Suppressor macrophage (primary cell): Measurements from ENCODE around the gene PRAC1.

Experiments
- DNase-seq, 4 experiments: peaks; one replicate each; pipeline ENCODE4 v3.0.0-alpha.2; 2020 to 2022

The PRAC1 gene

GRCh38 chr17:48746916-48747444 lies 24.7 kb upstream of the PRAC1 start:
- no peak for DNase-seq

GRCh38 chr17:48745381-48746275 lies 23.3 kb upstream of the PRAC1 start:
- no peak for DNase-seq

DNA sequence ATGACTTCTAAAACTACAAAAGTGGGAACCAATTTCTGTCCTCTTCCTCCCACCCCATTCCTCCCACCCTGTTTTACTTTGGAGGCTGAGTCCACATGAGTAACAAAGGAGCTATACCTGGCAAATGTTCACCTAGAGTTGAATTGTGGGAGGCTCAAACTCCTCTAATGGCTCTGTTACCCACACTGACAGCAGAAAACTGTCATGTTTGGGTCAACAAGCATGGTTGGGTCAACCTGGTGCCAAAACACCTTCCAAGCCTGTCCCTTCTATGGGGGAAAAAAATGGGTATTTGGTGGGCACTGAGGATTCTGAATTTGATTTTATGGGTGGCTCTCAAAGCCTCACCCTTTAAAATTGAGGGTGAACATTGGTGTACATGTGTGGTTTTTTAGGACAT lies 18.2 kb upstream of the PRAC1 start:
- DNase-seq, result no peak

GRCh38 chr17:48738803-48739526 lies 16.6 kb upstream of the PRAC1 start:
- peak in 2 of 4 experiments; percentile 20 to 38 for DNase-seq

GRCh38 chr17:48738424-48738802 lies 16.1 kb upstream of the PRAC1 start:
- no peak for DNase-seq

GRCh38 chr17:48737330-48738043 lies 15.2 kb upstream of the PRAC1 start:
- DNase-seq, result no peak

DNA sequence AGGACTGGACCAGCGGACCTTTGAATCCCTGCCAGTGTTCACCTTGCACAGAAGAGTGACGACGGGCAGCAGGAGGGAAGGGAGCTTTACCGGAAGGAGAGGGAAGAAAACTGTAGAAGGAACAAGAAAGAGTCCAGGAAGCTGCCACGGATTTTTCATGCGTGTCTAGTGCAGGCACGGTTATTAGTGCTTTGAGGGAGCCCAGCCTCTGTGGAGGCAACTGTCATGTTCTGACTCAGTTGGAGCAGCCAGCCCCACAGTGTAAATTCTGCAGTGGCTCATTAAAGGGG lies 12.7 kb upstream of the PRAC1 start:
- DNase-seq, result no peak

GRCh38 chr17:48734333-48735061 lies 12.2 kb upstream of the PRAC1 start:
- no peak for DNase-seq

GRCh38 chr17:48733632-48734328 lies 11.5 kb upstream of the PRAC1 start:
- no peak for DNase-seq

- no peak for DNase-seq
Measured at GRCh38 chr17:48732688-48733629, 10.6 kb upstream of the PRAC1 start.

DNA sequence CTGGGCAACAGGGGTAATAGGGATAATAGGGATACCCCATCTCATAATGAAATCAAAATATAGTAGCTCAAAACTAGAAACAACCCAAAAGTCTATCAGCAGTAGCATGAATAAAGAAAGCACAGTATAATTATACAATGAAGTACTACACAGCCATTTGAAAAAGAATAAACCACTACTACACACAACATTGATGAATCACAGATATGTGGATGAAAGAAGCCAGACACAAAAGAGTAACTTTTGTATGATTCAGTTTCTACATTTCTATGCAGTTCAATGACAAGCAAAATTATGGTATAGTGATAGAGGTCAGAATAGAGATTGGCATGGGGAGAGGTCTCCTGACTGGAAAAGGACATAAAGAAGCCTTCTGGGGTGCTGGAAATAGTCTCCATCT lies 9.0 kb upstream of the PRAC1 start:
- DNase-seq, result no peak

GRCh38 chr17:48730240-48730550 lies 7.9 kb upstream of the PRAC1 start:
- DNase-seq, result no peak

DNA sequence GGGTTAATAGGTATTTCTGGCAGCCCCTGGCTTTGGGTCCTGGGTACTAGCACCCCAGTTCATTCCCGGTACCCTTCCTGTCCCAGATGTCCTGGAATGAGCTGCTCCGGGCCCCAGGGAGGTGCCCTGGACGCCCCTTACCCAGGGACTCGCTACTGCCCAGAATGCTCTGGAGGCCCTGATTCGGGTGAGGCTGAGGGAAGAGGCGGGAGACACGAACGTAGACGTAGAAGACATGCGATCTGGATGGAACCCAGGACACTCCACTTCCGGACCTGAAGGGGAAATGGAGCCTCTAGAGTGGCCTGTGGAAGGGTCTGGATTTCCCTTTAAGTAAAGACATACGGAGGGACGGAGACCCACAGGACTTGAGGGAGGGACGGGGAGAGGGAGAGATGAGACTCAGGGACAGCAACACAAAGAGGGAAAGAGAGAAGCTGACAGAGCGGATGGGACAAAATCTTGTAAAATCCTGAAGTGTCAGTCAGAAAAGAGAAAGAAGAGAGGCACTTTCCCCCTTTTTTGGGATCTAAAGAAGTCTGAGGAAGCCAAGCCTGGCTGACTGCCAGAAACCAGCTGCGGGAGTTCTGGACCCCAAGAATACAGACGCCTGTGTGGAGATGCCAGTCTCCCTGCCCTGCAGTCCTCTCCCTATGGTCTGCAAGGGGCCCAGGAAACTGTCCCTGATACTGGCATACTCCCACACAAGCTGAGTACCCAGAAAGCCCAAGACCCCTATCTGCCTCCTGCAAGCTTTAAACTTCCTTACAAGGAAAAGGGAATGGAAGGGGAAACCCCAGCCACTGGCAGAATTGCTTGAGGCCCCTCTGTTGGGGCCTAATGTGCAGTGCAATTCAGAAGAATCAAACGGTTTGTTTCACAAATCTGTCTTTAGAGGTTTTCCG lies 7.3 kb upstream of the PRAC1 start:
- DNase-seq, result no peak

GRCh38 chr17:48728232-48729231 lies 6.2 kb upstream of the PRAC1 start, which contains the start of gene HOXB13:
TSS of gene HOXB13 (minus strand) at chr17:48728750. CDS start at chr17:48728593, 157 bp downstream.
- DNase-seq, result peak in 2 of 4 experiments; percentile 23 to 42

DNA sequence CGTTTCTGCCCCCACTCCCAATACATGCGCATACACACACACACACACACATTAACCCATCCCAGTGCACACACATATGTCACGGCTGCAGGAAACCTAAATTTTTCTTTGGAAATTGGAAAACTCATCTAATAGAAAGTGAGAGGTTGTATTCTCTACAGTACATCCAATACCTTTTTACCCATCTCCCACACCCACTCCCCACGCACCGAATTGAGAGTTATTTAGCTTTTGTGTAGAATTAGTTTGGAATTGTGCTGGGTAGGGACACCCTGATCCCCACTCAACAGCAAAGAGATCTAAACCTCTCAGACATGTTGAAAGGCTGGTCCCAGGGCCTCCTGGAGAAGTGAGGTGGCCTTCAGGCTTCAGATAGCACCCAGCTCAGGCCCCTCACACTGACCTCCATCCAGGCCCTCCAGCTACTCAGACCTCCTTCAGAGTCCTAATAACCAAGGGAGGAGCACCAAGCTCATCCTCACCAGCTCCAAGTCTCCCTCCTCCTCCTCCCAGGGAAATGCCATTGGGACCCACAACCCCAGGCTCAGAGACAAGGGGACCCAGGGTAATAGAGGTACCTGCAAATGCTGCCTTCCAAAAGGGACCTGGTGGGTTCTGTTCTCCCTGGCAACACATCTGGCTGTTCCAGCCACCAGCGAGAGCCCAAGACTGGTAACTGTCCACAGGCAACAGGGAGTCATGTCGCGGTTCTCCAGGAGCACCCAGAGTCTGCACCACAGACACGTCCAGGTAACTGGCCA lies 5.3 kb upstream of the PRAC1 start:
- DNase-seq, result no peak

DNA sequence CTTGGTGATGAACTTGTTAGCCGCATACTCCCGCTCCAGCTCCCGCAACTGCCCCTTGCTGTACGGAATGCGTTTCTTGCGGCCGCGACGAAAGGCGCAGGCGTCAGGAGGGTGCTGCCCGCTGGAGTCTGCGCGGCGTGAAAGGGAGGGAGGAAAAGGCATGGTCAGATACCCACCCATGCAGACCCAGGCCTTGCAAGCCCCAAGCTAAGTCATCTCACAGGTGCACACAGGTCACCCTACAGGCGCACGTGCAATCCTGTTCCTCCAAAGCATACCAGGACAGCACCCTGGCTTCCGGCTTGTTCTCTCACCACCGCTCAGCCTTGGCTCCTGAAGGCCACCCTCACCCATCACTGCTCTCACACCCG lies 4.6 kb upstream of the PRAC1 start:
- no peak for DNase-seq

GRCh38 chr17:48726114-48726915 lies 4.0 kb upstream of the PRAC1 start:
- no peak for DNase-seq
